Body of pancreas (tissue), 4 donors: ENCODE data around the gene RAB3GAP2. TPM values are rescaled to one million over a fixed set of nuclear protein-coding genes. Genes with fewer than 3 reads are reported as not detected.

ENCODE experiments used
- ATAC-seq: fragments of 150-250 bp; one replicate; pipeline ENCODE4 v1.9.1; 2016
- DNase-seq, 4 donors: peaks; one replicate each; pipeline ENCODE4 v3.0.0-alpha.2; 2019
- H3K27ac ChIP-seq, 4 donors: fragments of 200-600 bp; sonication (generic); 1 replicate in 3 of 4; 2 replicates in 1 of 4; pipeline versions ENCODE4 v1.5.1 to v1.6.1; 2016 to 2019; ENCODE audit warnings: mild to moderate bottlenecking in 1 of 4, mixed read lengths in 1 of 4, moderate library complexity in 1 of 4
- H3K27me3 ChIP-seq, 2 donors: fragments of 200-600 bp; sonication (generic); one replicate each; pipeline ENCODE4 v1.6.0; 2016; ENCODE audit warnings: mild to moderate bottlenecking in 1 of 2
- H3K36me3 ChIP-seq, 2 donors: fragments of 200-600 bp; sonication (generic); replicated peaks in 1 of 2; 2 replicates each; pipeline ENCODE4 v1.5.1; 2016; ENCODE audit warnings: low read depth in 2 of 2; ENCODE audit not compliant: insufficient read depth in 1 of 2
- H3K4me1 ChIP-seq: fragments of 200-600 bp; sonication (generic); one replicate; pipeline ENCODE4 v1.6.0; 2016
- H3K4me3 ChIP-seq, 2 donors: fragments of 200-600 bp; sonication (generic); 1 replicate in 1 of 2; 2 replicates in 1 of 2; pipeline ENCODE4 v1.5.1; 2016 to 2019
- H3K9me3 ChIP-seq, 3 donors: fragments of 200-600 bp; sonication (generic); 1 replicate in 2 of 3; 2 replicates in 1 of 3; pipeline ENCODE4 v1.5.1; 2016
- POLR2A ChIP-seq, 3 donors: fragments of 450-650 bp; IDR thresholded peaks; one replicate each; pipeline ENCODE4 v1.6.1; 2016; ENCODE audit warnings: antibody characterized with exemption in 3 of 3, mild to moderate bottlenecking in 2 of 3
- WGBS, 2 donors: methylation state at CpG; one replicate each; pipeline ENCODE4 v1.1.5; 2017; 5-methylcytosine and 5-hydroxymethylcytosine counted together
- intact Hi-C: fragments of 100-400 bp; cut with DNase I; formaldehyde crosslinking; loops from one replicate; pipeline ENCODE4 v1.15.1; 2023
- total RNA-seq, 2 donors: library from RNA; depleted of rRNA; stranded (reverse); fragments of >200 nt; gene quantifications; one replicate each; pipeline ENCODE4 v1.1.0, GENCODE V29; 2016
- TF ChIP-seq, protein P1 (sequence below), 7 experiments: fragments of 450-650 bp in 4 of 7; fragments of 200-600 bp in 3 of 7; sonication (generic) in 3 of 7; IDR thresholded peaks; one replicate each; pipeline ENCODE4 v1.5.1; 2016 to 2019; ENCODE audit warnings: antibody characterized with exemption in 7 of 7

Gene RAB3GAP2
- total RNA-seq, 2 donors from 2014 or later, result 14.5 to 17.5 TPM

DNA sequence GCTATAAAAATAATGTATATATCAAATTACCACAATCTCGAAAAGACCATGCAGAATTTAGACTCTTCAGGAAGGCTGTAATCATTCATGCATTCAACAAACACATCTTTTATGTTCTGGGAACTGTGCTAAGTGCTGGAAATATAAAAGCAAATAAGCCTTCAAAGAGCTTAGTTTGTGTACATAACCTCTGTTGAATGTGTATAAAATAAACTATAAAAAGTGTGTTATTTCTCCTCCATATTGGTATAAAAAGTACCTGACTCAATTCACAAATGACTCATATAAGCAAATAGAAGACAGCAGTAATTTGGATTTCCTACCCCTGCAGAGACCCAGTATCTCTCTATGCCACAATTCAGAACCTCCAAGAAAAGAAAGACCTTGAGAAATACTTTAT, 36.8 kb downstream of the RAB3GAP2 start:
- H3K27me3 ChIP-seq, result no peaks in the 10 kb centered on the region
- no peak overlapping the region for H3K4me3 ChIP-seq
- H3K36me3 ChIP-seq, result no peaks in the 10 kb centered on the region
- H3K4me1 ChIP-seq, result peaks cover 10% of the 10 kb centered on the region
- ATAC-seq (no peak), DNase-seq (no peak)
- no peak for TF ChIP-seq POLR2A (IDR thresholded peaks at IDR 0.05)
- TF ChIP-seq, protein P1, sequence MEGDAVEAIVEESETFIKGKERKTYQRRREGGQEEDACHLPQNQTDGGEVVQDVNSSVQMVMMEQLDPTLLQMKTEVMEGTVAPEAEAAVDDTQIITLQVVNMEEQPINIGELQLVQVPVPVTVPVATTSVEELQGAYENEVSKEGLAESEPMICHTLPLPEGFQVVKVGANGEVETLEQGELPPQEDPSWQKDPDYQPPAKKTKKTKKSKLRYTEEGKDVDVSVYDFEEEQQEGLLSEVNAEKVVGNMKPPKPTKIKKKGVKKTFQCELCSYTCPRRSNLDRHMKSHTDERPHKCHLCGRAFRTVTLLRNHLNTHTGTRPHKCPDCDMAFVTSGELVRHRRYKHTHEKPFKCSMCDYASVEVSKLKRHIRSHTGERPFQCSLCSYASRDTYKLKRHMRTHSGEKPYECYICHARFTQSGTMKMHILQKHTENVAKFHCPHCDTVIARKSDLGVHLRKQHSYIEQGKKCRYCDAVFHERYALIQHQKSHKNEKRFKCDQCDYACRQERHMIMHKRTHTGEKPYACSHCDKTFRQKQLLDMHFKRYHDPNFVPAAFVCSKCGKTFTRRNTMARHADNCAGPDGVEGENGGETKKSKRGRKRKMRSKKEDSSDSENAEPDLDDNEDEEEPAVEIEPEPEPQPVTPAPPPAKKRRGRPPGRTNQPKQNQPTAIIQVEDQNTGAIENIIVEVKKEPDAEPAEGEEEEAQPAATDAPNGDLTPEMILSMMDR (IDR thresholded peaks at IDR 0.05), result no peak
- intact Hi-C loops, result no loop called here
- H3K9me3 ChIP-seq, result no peaks in the 10 kb centered on the region
- WGBS, 2 donors, result 71 to 79% methylated on average over 1 of the region's 1 CpG
- no peak overlapping the region for H3K27ac ChIP-seq

DNA sequence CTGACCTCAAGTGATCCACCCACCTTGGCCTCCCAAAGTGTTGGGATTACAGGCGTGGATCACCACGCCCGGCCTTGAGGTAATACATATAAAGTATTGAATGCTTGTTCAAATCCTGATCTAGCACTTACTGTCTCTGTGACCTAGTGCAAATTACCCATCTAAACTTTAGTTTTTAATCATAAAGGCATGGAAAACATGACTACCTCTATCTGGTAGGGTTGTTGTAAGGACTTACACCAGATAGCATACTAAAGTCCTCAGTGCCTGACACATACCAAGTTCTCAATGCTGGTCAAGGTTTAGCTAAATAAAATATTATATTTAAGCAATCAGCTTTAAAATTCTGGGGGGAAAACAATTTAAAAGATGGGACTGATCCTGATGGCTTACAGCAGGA, 38.3 kb downstream of the RAB3GAP2 start:
- Histone ChIP-seq H3K9me3 (no peaks in the 10 kb centered on the region), H3K4me1 (peaks cover 4% of the 10 kb centered on the region), H3K27ac (no peak overlapping the region), H3K36me3 (no peaks in the 10 kb centered on the region), H3K27me3 (no peaks in the 10 kb centered on the region), H3K4me3 (no peak overlapping the region)
- 96 to 100% methylated on average over 3 of the region's 3 CpGs for WGBS, 2 donors
- TF ChIP-seq POLR2A (IDR thresholded peaks at IDR 0.05), result no peak
- TF ChIP-seq, protein P1 (IDR thresholded peaks at IDR 0.05), result no peak
- ATAC-seq (no peak), DNase-seq (no peak)
- intact Hi-C loops, result no loop called here

DNA sequence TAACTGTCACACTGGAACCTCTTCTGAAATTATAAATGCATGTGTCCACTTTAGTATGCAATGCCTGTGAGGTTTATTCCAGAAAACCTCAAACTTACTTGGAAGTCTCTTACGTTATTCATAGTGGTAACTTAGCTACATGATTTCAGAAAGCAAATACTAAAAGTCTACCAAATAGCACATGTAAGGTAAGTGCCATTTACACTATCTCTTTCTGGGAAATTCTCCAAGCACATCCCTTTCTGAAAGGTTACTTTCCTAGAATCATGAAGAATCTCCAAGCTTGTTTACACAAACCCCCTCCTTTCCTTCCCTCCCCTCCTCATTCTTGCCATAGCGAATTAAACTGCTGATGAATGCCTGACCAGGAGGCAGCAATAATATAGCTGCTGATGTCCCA, 42.5 kb downstream of the RAB3GAP2 start:
- Histone ChIP-seq H3K27ac (no peak overlapping the region), H3K27me3 (no peaks in the 10 kb centered on the region), H3K9me3 (no peaks in the 10 kb centered on the region), H3K4me3 (no peak overlapping the region), H3K36me3 (no peaks in the 10 kb centered on the region), H3K4me1 (no peaks in the 10 kb centered on the region)
- WGBS, 2 donors, result 84 to 90% methylated on average over 2 of the region's 2 CpGs
- intact Hi-C loops, result no loop called here
- no peak for ATAC-seq
- TF ChIP-seq, protein P1 (IDR thresholded peaks at IDR 0.05), result no peak
- no peak for TF ChIP-seq POLR2A (IDR thresholded peaks at IDR 0.05)
- no peak for DNase-seq

DNA sequence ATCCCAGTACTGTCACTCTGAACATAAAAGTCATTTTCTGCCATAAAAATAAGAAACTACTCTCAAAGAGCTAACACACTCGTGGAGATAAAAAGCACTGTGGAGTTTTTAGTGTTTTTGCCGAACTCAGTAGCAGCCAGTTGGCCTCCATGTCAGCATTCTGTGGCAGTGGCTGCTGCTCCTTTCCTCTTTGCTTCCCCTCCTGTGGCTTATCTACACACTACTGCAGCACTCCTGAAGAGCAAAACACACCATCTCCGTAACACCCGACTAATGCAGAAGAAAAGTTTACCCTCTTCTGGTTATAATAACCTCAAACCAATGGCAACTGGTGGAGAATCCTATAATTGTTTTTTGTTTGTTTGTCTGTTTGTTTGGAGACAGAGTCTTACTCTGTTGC, 44.9 kb downstream of the RAB3GAP2 start:
- no peaks in the 10 kb centered on the region for H3K4me1 ChIP-seq
- no peaks in the 10 kb centered on the region for H3K27me3 ChIP-seq
- no peak overlapping the region for H3K4me3 ChIP-seq
- ATAC-seq (no peak), DNase-seq (no peak)
- H3K27ac ChIP-seq, result no peak overlapping the region
- intact Hi-C loops, result no loop called here
- TF ChIP-seq POLR2A (IDR thresholded peaks at IDR 0.05), result no peak
- TF ChIP-seq, protein P1 (IDR thresholded peaks at IDR 0.05), result no peak
- no peaks in the 10 kb centered on the region for H3K9me3 ChIP-seq
- no peaks in the 10 kb centered on the region for H3K36me3 ChIP-seq
- 77 to 88% methylated on average over 4 of the region's 4 CpGs for WGBS, 2 donors

DNA sequence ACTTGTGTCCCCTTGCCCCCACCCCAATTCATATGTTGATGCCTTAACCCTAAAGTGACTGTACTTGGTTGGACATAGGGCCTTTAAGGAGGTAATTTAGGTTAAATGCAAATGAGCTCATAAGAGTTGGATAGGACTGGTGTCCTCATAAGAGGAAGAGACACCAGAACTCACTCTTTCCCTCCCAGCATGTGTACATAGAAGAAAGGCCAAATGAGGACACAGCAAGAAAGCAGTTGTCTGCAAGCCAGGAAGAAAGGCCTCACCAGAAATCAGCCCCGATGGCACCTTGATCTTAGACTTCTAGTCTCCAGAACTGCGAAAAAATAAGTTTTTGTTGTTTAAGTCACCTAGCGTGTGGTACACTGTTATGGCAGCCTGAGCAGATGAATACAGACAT, 45.5 kb downstream of the RAB3GAP2 start:
- WGBS, 2 donors, result 88 to 93% methylated on average over 3 of the region's 3 CpGs
- TF ChIP-seq POLR2A (IDR thresholded peaks at IDR 0.05), result no peak
- intact Hi-C loops, result no loop called here
- ATAC-seq (no peak), DNase-seq (no peak)
- Histone ChIP-seq H3K9me3 (no peaks in the 10 kb centered on the region), H3K36me3 (no peaks in the 10 kb centered on the region), H3K27me3 (no peaks in the 10 kb centered on the region), H3K4me3 (no peak overlapping the region), H3K27ac (no peak overlapping the region), H3K4me1 (no peaks in the 10 kb centered on the region)
